ENCODE results near the gene DDB1. TPM values are rescaled to one million over a fixed set of nuclear protein-coding genes. Genes with fewer than 3 reads are reported as not detected.

Gene DDB1
- total and polyA plus RNA-seq, 10 of the 15 experiments (the other 5 are each of a cell fraction or from before 2014, with no cell fraction given): 136 to 272 (median 216) TPM

- POLR2A ChIA-PET: no interaction called here
- CTCF ChIA-PET: interaction anchor here (0.5 to 1.5 kb wide), 7 partner anchors 16 to 371 kb away, joined by 3 to 4 read pairs (median 3); partner anchors contain the start of gene VWCE
- no TSS peak for BruUV-seq (replicated peaks)
- Histone ChIP-seq H3K4me1 (ENCODE audit: control insufficient read depth, insufficient read depth, low read length) (no peaks in the 10 kb centered on the region), H3K79me2 (ENCODE audit: control insufficient read depth, insufficient read depth, low read length) (no peaks in the 10 kb centered on the region), H4K20me1 (ENCODE audit: control insufficient read depth, insufficient read depth) (no peaks in the 10 kb centered on the region), H3K4me2 (ENCODE audit: control insufficient read depth, insufficient read depth) (peak overlapping the region; percentile 25; the same call in 1 of the 2 replicates), H2AFZ (ENCODE audit: control insufficient read depth, low read depth, low read length) (no peak overlapping the region), H3K9ac (ENCODE audit: control insufficient read depth, insufficient read depth, low read length) (no peak overlapping the region), H3K4me3 (no peak overlapping the region), H3K9me3 (replicated peaks; ENCODE audit: control insufficient read depth, insufficient read depth, low read length) (no peaks in the 10 kb centered on the region), H3K27ac (ENCODE audit: control insufficient read depth, insufficient read depth) (no peak overlapping the region), H3K27me3 (replicated peaks in 1 of 2; ENCODE audit: control insufficient read depth in 2 of 2, insufficient read depth in 2 of 2, low read length in 1 of 2) (no peaks in the 10 kb centered on the region), H3K36me3 (ENCODE audit: control insufficient read depth in 2 of 2, insufficient read depth in 2 of 2, low read length in 1 of 2) (no peaks in the 10 kb centered on the region)
- RAD21 ChIA-PET (ENCODE audit: unreplicated experiment): interaction anchor here (0.9 kb wide), 1 partner anchor 19 kb away, joined by 4 read pairs; no protein-coding TSS in a partner anchor
- DNase-seq (ENCODE audit: low read depth, low spot score) (no peak), FAIRE-seq (no peak), ATAC-seq (peak; percentile 48)
- SMC1A ChIA-PET (ENCODE audit: uncharacterized antibody, unreplicated experiment): interaction anchor here (0.9 to 1.3 kb wide), 2 partner anchors 16 to 449 kb away, joined by 3 to 4 read pairs; no protein-coding TSS in a partner anchor
- 23% methylated on average over 7 of the region's 7 CpGs for WGBS (ENCODE audit: insufficient coverage, insufficient replicate concordance, low lambda C conversion rate, missing lambda C conversion rate)
- in situ Hi-C loops (cut with MboI) (no loop called here), intact Hi-C loops (cut with micrococcal nuclease; ENCODE audit: unreplicated experiment) (no loop called here)
- TF ChIP-seq JUND (IDR thresholded peaks at IDR 0.05; ENCODE audit: low read depth, low read length) (no peak), PRDM15 (CRISPR knock-in tag; IDR thresholded peaks at IDR 0.05) (no peak), SRF (IDR thresholded peaks at IDR 0.05; ENCODE audit: low read depth in 2 of 2, low read length in 2 of 2) (no peak), ZNF217 (IDR thresholded peaks at IDR 0.05) (no peak), RB1 (IDR thresholded peaks at IDR 0.05; ENCODE audit: borderline replicate concordance) (no peak), POU2F2 (IDR thresholded peaks at IDR 0.05; ENCODE audit: borderline replicate concordance, low read depth, low read length) (no peak), SREBF1 (IDR thresholded peaks at IDR 0.05; ENCODE audit: low read length) (no peak), ZSCAN29 (IDR thresholded peaks at IDR 0.05) (no peak), ZNF24 (IDR thresholded peaks at IDR 0.05) (no peak), USF1 (IDR thresholded peaks at IDR 0.05; ENCODE audit: borderline replicate concordance, extremely low read length, insufficient read depth, low read depth, low read length) (no peak), RELA (IDR thresholded peaks at IDR 0.05; ENCODE audit: borderline replicate concordance, partially characterized antibody) (no peak), NFIC (IDR thresholded peaks at IDR 0.05; ENCODE audit: low read depth, low read length) (0 out of 2 replicates have a peak, but pooled peaks have one; percentile 39), BACH1 (IDR thresholded peaks at IDR 0.05; ENCODE audit: borderline replicate concordance) (no peak), YY1 (IDR thresholded peaks at IDR 0.05; ENCODE audit: low read depth, low read length) (no peak), ZBTB4 (CRISPR knock-in tag; IDR thresholded peaks at IDR 0.05) (no peak), SIN3A (IDR thresholded peaks at IDR 0.05; ENCODE audit: low read depth, low read length) (no peak), KDM1A (IDR thresholded peaks at IDR 0.05; ENCODE audit: borderline replicate concordance) (no peak)
These were observed 62.4 kb downstream of the DDB1 start for GRCh38 chr11:61270354-61271076.

All from GM12878 (cell line).